Osteoblast (primary cell): ENCODE data around the gene OR5K2. TPM values are rescaled to one million over a fixed set of nuclear protein-coding genes. Genes with fewer than 3 reads are reported as not detected.

Experiments used
- DNase-seq: peaks from one replicate; pipeline ENCODE4 v3.0.0; 2011; ENCODE audit warnings: low spot score, mixed read lengths; ENCODE audit not compliant: insufficient read length; ENCODE audit errors: missing footprints
- H2AFZ ChIP-seq: 2 replicates; pipeline ENCODE4 v1.6.0; 2011; ENCODE audit warnings: mild to moderate bottlenecking, low read length
- H3K27ac ChIP-seq: 2 replicates; pipeline ENCODE4 v1.5.1; 2011; ENCODE audit warnings: mild to moderate bottlenecking, low read depth, low read length, moderate library complexity
- H3K27me3 ChIP-seq: 2 replicates; pipeline ENCODE4 v1.6.0; 2012; ENCODE audit warnings: mild to moderate bottlenecking, control low read depth, inconsistent platforms, low read length, moderate library complexity; ENCODE audit not compliant: insufficient read depth
- H3K36me3 ChIP-seq: 2 replicates; pipeline ENCODE4 v1.5.1; 2011; ENCODE audit warnings: mild to moderate bottlenecking, low read length, control low read depth, moderate library complexity; ENCODE audit not compliant: insufficient read depth
- H3K4me1 ChIP-seq: 2 replicates; pipeline ENCODE4 v1.5.1; 2011; ENCODE audit warnings: mild to moderate bottlenecking, low read length, control low read depth, moderate library complexity; ENCODE audit not compliant: insufficient read depth
- H3K4me2 ChIP-seq: 2 replicates; pipeline ENCODE4 v1.6.0; 2011; ENCODE audit warnings: mild to moderate bottlenecking, low read length; ENCODE audit not compliant: insufficient read depth
- H3K4me3 ChIP-seq: fragments of 200-600 bp; sonication (generic); 3 replicates; pipeline ENCODE4 v1.5.1; 2012; ENCODE audit warnings: mild to moderate bottlenecking, low read length, inconsistent platforms; ENCODE audit not compliant: insufficient read depth
- H3K79me2 ChIP-seq: 2 replicates; pipeline ENCODE4 v1.6.0; 2012; ENCODE audit warnings: mild to moderate bottlenecking, low read length, control low read depth, inconsistent platforms; ENCODE audit not compliant: insufficient read depth
- H3K9me3 ChIP-seq: 2 replicates; pipeline ENCODE4 v1.5.1; 2011; ENCODE audit warnings: low read depth, low read length, control low read depth
- H4K20me1 ChIP-seq: 2 replicates; pipeline ENCODE4 v1.6.0; 2012; ENCODE audit warnings: mild to moderate bottlenecking, low read length, control low read depth; ENCODE audit not compliant: insufficient read depth
- total RNA-seq: library from RNA; depleted of rRNA; stranded (reverse); fragments of >200 nt; gene quantifications from 2 replicates; pipeline ENCODE4 v1.2.3, GENCODE V29; 2012
- TF ChIP-seq, protein P1 (sequence below): IDR thresholded peaks from 2 replicates; pipeline ENCODE4 v1.5.1; 2011; ENCODE audit warnings: mild to moderate bottlenecking, low read depth, low read length, moderate library complexity; ENCODE audit errors: extremely low read depth

The OR5K2 gene
- total RNA-seq, 1 donor = not detected

DNA sequence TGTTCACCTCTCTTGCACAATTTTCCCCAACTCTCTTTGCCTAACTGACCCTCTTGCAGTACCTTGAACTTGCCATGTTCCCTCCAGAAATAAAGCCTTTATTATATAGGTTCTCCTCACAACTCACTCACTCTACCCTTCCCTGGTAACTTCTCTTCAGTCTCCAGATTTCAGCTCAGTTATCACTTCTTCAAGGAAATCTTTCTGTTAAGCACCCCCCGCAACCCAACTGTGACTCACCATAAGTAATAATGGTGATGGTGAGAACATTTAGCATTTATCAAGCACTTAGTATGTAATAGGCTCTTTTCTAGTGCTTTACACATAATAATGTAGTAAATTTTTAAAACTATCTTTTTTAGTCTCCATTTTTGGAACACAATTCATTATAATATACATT is 42.6 kb upstream of the OR5K2 start:
- no peaks in the 10 kb centered on the region for H3K79me2 ChIP-seq
- H2AFZ ChIP-seq = no peak overlapping the region
- no peak for DNase-seq
- TF ChIP-seq, protein P1, sequence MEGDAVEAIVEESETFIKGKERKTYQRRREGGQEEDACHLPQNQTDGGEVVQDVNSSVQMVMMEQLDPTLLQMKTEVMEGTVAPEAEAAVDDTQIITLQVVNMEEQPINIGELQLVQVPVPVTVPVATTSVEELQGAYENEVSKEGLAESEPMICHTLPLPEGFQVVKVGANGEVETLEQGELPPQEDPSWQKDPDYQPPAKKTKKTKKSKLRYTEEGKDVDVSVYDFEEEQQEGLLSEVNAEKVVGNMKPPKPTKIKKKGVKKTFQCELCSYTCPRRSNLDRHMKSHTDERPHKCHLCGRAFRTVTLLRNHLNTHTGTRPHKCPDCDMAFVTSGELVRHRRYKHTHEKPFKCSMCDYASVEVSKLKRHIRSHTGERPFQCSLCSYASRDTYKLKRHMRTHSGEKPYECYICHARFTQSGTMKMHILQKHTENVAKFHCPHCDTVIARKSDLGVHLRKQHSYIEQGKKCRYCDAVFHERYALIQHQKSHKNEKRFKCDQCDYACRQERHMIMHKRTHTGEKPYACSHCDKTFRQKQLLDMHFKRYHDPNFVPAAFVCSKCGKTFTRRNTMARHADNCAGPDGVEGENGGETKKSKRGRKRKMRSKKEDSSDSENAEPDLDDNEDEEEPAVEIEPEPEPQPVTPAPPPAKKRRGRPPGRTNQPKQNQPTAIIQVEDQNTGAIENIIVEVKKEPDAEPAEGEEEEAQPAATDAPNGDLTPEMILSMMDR = no peak
- no peaks in the 10 kb centered on the region for H3K27me3 ChIP-seq
- no peak overlapping the region for H3K4me2 ChIP-seq
- no peaks in the 10 kb centered on the region for H3K36me3 ChIP-seq
- H3K27ac ChIP-seq = no peak overlapping the region
- no peaks in the 10 kb centered on the region for H3K9me3 ChIP-seq
- no peaks in the 10 kb centered on the region for H4K20me1 ChIP-seq
- no peaks in the 10 kb centered on the region for H3K4me1 ChIP-seq
- H3K4me3 ChIP-seq = no peak overlapping the region

DNA sequence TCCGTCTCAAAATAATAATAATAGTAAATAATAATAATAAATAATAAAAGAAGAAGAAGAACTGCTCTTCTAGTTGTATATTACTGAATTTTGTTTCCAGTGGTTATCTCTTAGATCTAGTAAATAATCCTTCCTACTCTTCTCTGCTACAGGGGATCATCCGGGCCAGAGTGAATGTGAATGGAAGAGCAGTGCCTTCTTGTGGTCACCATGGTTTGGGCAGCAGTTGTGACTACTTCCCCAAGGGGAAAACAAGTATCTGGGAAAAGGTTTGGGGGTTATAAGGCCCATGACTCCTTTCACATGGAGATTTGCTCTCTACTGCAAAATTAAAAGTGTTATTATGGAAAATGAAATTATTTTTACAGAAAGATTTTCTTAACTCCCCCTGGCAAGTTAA is 39.9 kb upstream of the OR5K2 start:
- Histone ChIP-seq H3K4me2 (no peak overlapping the region), H3K36me3 (no peaks in the 10 kb centered on the region), H3K9me3 (no peaks in the 10 kb centered on the region), H3K27ac (no peak overlapping the region), H4K20me1 (no peaks in the 10 kb centered on the region), H2AFZ (no peak overlapping the region), H3K27me3 (no peaks in the 10 kb centered on the region), H3K79me2 (no peaks in the 10 kb centered on the region), H3K4me3 (no peak overlapping the region), H3K4me1 (no peaks in the 10 kb centered on the region)
- DNase-seq = no peak
- TF ChIP-seq, protein P1 = no peak

DNA sequence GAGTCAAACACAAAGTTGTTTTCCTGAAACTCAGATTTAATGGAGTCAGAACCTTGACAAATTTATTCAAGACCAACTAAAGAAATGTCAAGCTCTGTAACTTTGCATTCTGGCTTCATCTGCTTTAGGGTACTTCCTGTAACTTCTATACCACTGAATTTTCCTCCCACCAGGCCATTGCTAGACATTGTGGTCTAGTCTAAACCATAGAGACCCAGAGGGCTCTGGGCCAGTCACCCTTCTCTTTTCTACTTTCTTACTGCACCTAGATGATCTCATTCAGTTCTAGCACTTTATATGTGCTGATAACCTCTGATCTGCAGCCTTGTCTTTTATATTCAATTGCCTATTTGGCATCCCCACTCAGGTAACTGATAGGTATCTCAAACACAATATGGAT is 37.3 kb upstream of the OR5K2 start:
- TF ChIP-seq, protein P1 = no peak
- H4K20me1 ChIP-seq = no peaks in the 10 kb centered on the region
- H3K79me2 ChIP-seq = no peaks in the 10 kb centered on the region
- no peaks in the 10 kb centered on the region for H3K36me3 ChIP-seq
- no peak overlapping the region for H2AFZ ChIP-seq
- no peaks in the 10 kb centered on the region for H3K9me3 ChIP-seq
- H3K27me3 ChIP-seq = no peaks in the 10 kb centered on the region
- DNase-seq = no peak
- H3K27ac ChIP-seq = no peak overlapping the region
- no peaks in the 10 kb centered on the region for H3K4me1 ChIP-seq
- no peak overlapping the region for H3K4me3 ChIP-seq
- H3K4me2 ChIP-seq = no peak overlapping the region

DNA sequence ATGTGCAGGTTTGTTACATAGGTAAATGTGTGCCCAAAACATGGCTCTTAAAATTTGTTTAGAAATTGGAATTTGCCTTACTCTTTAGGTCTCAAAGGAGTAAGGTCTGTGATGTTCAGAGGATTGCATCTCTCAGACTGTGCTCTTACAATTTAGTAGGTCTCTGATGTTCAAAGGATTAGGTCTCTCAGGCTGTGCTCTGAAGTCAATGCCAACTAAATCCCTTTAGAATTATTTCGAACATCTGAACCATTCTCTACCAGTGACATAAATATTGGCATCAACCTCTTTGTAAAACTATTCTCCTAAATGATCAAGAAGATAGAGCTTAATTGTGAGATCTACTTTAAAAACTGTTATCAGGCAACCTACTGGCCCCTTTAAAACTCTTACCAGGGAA is 34.6 kb upstream of the OR5K2 start, which contains the start of gene OR5K1:
Gene OR5K1, plus strand, starts transcription at position 301 of the 400 bp plus-strand sequence. CDS start 6,376 bp downstream, outside the sequence.
- Histone ChIP-seq H3K79me2 (no peaks in the 10 kb centered on the region), H2AFZ (no peak within 1 kb of the TSS), H4K20me1 (no peaks in the 10 kb centered on the region), H3K9me3 (no peaks in the 10 kb centered on the region), H3K4me3 (no peak within 1 kb of the TSS), H3K27me3 (no peaks in the 10 kb centered on the region), H3K4me2 (no peak within 1 kb of the TSS), H3K27ac (no peak within 1 kb of the TSS), H3K36me3 (no peaks in the 10 kb centered on the region), H3K4me1 (no peaks in the 10 kb centered on the region)
- DNase-seq = no peak
- TF ChIP-seq, protein P1 = no peak
